ENCODE data around the gene OR2A5. TPM values are rescaled to one million over a fixed set of nuclear protein-coding genes. Genes with fewer than 3 reads are reported as not detected.
"Not testable (repeated sequence)": the region's sequence is repeated elsewhere in the genome, so short reads cannot be mapped to it uniquely, and the experiment has no call there.

The OR2A5 gene
- total RNA-seq, 1 donor from 2014 or later: not detected

- TF ChIP-seq CTCF (IDR thresholded peaks at IDR 0.05; ENCODE audit: insufficient read depth, low read length, poor library complexity, severe bottlenecking): no peak
- H3K36me3 ChIP-seq (ENCODE audit: control insufficient read depth, insufficient read depth, low read length): no peaks in the 10 kb centered on the region
- no peak for DNase-seq (ENCODE audit: low read depth)
Observed at GRCh38 chr7:144036302-144036885, 12.4 kb upstream of the OR2A5 start.

GRCh38 chr7:144037414-144038035, 11.2 kb upstream of the OR2A5 start:
- no peaks in the 10 kb centered on the region for H3K36me3 ChIP-seq (ENCODE audit: control insufficient read depth, insufficient read depth, low read length)
- no peak for DNase-seq (ENCODE audit: low read depth)
- H3K4me3 ChIP-seq (ENCODE audit: low read depth, low read length): no peak overlapping the region
- TF ChIP-seq CTCF (IDR thresholded peaks at IDR 0.05; ENCODE audit: insufficient read depth, low read length, poor library complexity, severe bottlenecking): no peak
- H3K27me3 ChIP-seq (ENCODE audit: control insufficient read depth, insufficient read depth, low read length): no peaks in the 10 kb centered on the region

More at GRCh38 chr7:144036302-144036885, 12.4 kb upstream of the OR2A5 start:
- no peak overlapping the region for H3K4me3 ChIP-seq (ENCODE audit: low read depth, low read length)
- H3K27me3 ChIP-seq (ENCODE audit: control insufficient read depth, insufficient read depth, low read length): no peaks in the 10 kb centered on the region

GRCh38 chr7:144038887-144039286, 9.9 kb upstream of the OR2A5 start:
- no peaks in the 10 kb centered on the region for H3K27me3 ChIP-seq (ENCODE audit: control insufficient read depth, insufficient read depth, low read length)
- no peak overlapping the region for H3K4me3 ChIP-seq (ENCODE audit: low read depth, low read length)
- no peak for TF ChIP-seq CTCF (IDR thresholded peaks at IDR 0.05; ENCODE audit: insufficient read depth, low read length, poor library complexity, severe bottlenecking)
- H3K36me3 ChIP-seq (ENCODE audit: control insufficient read depth, insufficient read depth, low read length): no peaks in the 10 kb centered on the region
- DNase-seq (ENCODE audit: low read depth): no peak

- no peak for DNase-seq (ENCODE audit: low read depth)
- TF ChIP-seq CTCF (IDR thresholded peaks at IDR 0.05; ENCODE audit: insufficient read depth, low read length, poor library complexity, severe bottlenecking): no peak
- Histone ChIP-seq H3K36me3 (ENCODE audit: control insufficient read depth, insufficient read depth, low read length) (no peaks in the 10 kb centered on the region), H3K4me3 (ENCODE audit: low read depth, low read length) (no peak overlapping the region), H3K27me3 (ENCODE audit: control insufficient read depth, insufficient read depth, low read length) (no peaks in the 10 kb centered on the region)
Observed at GRCh38 chr7:144049491-144049890, 743 bp downstream of the OR2A5 start.

- Histone ChIP-seq H3K36me3 (ENCODE audit: control insufficient read depth, insufficient read depth, low read length) (no peaks in the 10 kb centered on the region), H3K27me3 (ENCODE audit: control insufficient read depth, insufficient read depth, low read length) (no peaks in the 10 kb centered on the region), H3K4me3 (ENCODE audit: low read depth, low read length) (no peak overlapping the region)
- no peak for DNase-seq (ENCODE audit: low read depth)
- TF ChIP-seq CTCF (IDR thresholded peaks at IDR 0.05; ENCODE audit: insufficient read depth, low read length, poor library complexity, severe bottlenecking): no peak
Observed at GRCh38 chr7:144050093-144050492, 1.3 kb downstream of the OR2A5 start.

GRCh38 chr7:144050884-144051283, 2.1 kb downstream of the OR2A5 start:
- not testable (repeated sequence) for H3K27me3 ChIP-seq (ENCODE audit: control insufficient read depth, insufficient read depth, low read length); DNase-seq (ENCODE audit: low read depth); H3K36me3 ChIP-seq (ENCODE audit: control insufficient read depth, insufficient read depth, low read length); H3K4me3 ChIP-seq (ENCODE audit: low read depth, low read length)
